Activated CD4-positive, alpha-beta memory T cell treated with anti-CD3 and anti-CD28 coated beads for 36 hours (primary cell): ENCODE data around the gene AP1S1. TPM values are rescaled to one million over a fixed set of nuclear protein-coding genes. Genes with fewer than 3 reads are reported as not detected.
"Not testable (repeated sequence)": the region's sequence is repeated elsewhere in the genome, so short reads cannot be mapped to it uniquely, and the experiment has no call there.

Experiments used
- CTCF ChIA-PET: fragments of 350-600 bp; sonication (Branson Sonifier 250); formaldehyde crosslinking; loops from one replicate; lab custom pipeline; 2021; ENCODE audit warnings: antibody characterized with exemption, inconsistent platforms; lab: Charles Lee
- POLR2A ChIA-PET: fragments of 350-600 bp; sonication (Branson Sonifier 250); formaldehyde crosslinking; loops from one replicate; lab custom pipeline; 2021; ENCODE audit warnings: antibody characterized with exemption; lab: Charles Lee
- DNase-seq: peaks from one replicate; pipeline ENCODE4 v3.0.0-alpha.2; 2020
- H3K27ac Mint-ChIP-seq: one replicate; pipeline ENCODE4 v1.8.0; 2021; ENCODE audit warnings: mixed read lengths
- H3K27me3 Mint-ChIP-seq: one replicate; pipeline ENCODE4 v1.8.0; 2021; ENCODE audit warnings: mixed read lengths
- H3K36me3 Mint-ChIP-seq: one replicate; pipeline ENCODE4 v1.8.0; 2021; ENCODE audit warnings: mixed read lengths
- H3K4me1 Mint-ChIP-seq: one replicate; pipeline ENCODE4 v1.8.0; 2021; ENCODE audit warnings: low read depth, mixed read lengths
- H3K4me3 Mint-ChIP-seq: one replicate; pipeline ENCODE4 v1.8.0; 2021; ENCODE audit warnings: mild to moderate bottlenecking, mixed read lengths
- H3K9me3 Mint-ChIP-seq: one replicate; pipeline ENCODE4 v1.8.0; 2021; ENCODE audit warnings: mixed read lengths
- intact Hi-C: fragments of 100-400 bp; cut with micrococcal nuclease; formaldehyde crosslinking; loops from one replicate; pipeline ENCODE4 v1.15.1; 2023
- total RNA-seq, 2 experiments: library from RNA; stranded (reverse); gene quantifications; one replicate each; pipeline ENCODE4 v1.2.3, GENCODE V29; 2021

Gene AP1S1
- total RNA-seq, 2 experiments from 2014 or later = 41.1 to 44.7 TPM

GRCh38 chr7:101115215-101115614 is 39.1 kb upstream of the AP1S1 start:
- CTCF ChIA-PET = no interaction called here
- Mint-ChIP-seq H3K4me1 (no peaks in the 10 kb centered on the region), H3K36me3 (no peaks in the 10 kb centered on the region), H3K4me3 (no peak overlapping the region), H3K27me3 (peaks cover 9% of the 10 kb centered on the region), H3K27ac (no peak overlapping the region), H3K9me3 (no peaks in the 10 kb centered on the region)
- POLR2A ChIA-PET = no interaction called here
- DNase-seq = no peak
- intact Hi-C loops = no loop called here

DNA sequence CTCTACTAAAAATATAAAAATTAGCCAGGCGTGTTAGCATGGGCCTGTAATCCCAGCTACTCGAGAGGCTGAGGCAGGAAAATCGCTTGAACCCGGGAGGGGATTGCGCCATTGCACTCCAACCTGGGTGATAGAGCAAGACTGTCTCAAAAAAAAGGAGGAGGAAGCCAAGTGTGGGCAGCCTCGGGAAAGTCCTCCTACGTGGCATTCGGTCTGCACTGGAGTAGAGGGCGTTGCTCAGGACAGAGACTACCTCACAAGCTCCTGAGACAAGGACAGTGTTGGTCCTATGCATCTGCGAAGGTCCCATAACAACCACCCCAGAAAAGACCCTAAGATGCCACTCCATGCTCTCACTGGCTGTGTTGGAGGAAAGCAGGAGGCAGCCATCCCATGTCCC is 37.4 kb upstream of the AP1S1 start:
- Mint-ChIP-seq H3K36me3 (no peaks in the 10 kb centered on the region), H3K4me1 (peaks cover under 1% of the 10 kb centered on the region), H3K27ac (no peak overlapping the region), H3K9me3 (no peaks in the 10 kb centered on the region), H3K4me3 (no peak overlapping the region), H3K27me3 (peaks cover 12% of the 10 kb centered on the region)
- intact Hi-C loops = no loop called here
- no peak for DNase-seq
- POLR2A ChIA-PET = no interaction called here
- CTCF ChIA-PET = interaction anchor here (0.6 to 2.0 kb wide), 2 partner anchors 27 to 76 kb away, joined by 3 to 5 read pairs; no protein-coding TSS in a partner anchor

- H3K4me3 Mint-ChIP-seq = no peak overlapping the region
- peaks cover 29% of the 10 kb centered on the region for H3K27me3 Mint-ChIP-seq
- POLR2A ChIA-PET = no interaction called here
- peaks cover 7% of the 10 kb centered on the region for H3K4me1 Mint-ChIP-seq
- intact Hi-C loops = no loop called here
- H3K27ac Mint-ChIP-seq = no peak overlapping the region
- H3K9me3 Mint-ChIP-seq = no peaks in the 10 kb centered on the region
- CTCF ChIA-PET = interaction anchor here (1.0 to 2.0 kb wide), 3 partner anchors 25 to 60 kb away, joined by 3 to 5 read pairs (median 3); no protein-coding TSS in a partner anchor
- no peak for DNase-seq
- no peaks in the 10 kb centered on the region for H3K36me3 Mint-ChIP-seq
Measured at GRCh38 chr7:101118856-101119255, 35.4 kb upstream of the AP1S1 start.

DNA sequence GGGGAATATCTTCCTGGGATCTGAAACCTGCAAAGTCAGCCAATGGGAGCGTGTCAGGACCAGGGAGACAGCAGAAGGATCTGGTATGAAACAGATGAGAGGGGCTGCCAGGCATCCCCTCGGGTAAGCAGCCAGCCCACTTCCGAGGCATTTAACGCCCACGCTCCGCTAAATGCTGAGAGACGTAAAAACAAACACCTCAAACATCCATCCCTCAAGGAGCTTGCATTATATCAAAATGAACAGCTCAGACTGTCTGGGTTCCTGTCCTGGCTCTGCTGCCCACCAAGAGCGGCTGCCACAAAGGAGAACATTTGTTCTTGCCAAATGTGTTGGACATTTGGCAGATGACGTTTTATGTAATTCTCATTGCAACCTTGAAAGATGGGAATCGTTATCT is 34.4 kb upstream of the AP1S1 start:
- no peaks in the 10 kb centered on the region for H3K36me3 Mint-ChIP-seq
- ChIA-PET POLR2A (no interaction called here), CTCF (interaction anchor here (1.7 kb wide), 1 partner anchor 43 kb away, joined by 3 read pairs; no protein-coding TSS in a partner anchor)
- no peak overlapping the region for H3K4me3 Mint-ChIP-seq
- H3K27me3 Mint-ChIP-seq = peaks cover 34% of the 10 kb centered on the region
- no peaks in the 10 kb centered on the region for H3K9me3 Mint-ChIP-seq
- no peak overlapping the region for H3K27ac Mint-ChIP-seq
- peaks cover 14% of the 10 kb centered on the region for H3K4me1 Mint-ChIP-seq
- no peak for DNase-seq
- intact Hi-C loops = loop anchor here (2.0 kb wide), 1 partner anchor 17 kb away; no protein-coding TSS in a partner anchor

DNA sequence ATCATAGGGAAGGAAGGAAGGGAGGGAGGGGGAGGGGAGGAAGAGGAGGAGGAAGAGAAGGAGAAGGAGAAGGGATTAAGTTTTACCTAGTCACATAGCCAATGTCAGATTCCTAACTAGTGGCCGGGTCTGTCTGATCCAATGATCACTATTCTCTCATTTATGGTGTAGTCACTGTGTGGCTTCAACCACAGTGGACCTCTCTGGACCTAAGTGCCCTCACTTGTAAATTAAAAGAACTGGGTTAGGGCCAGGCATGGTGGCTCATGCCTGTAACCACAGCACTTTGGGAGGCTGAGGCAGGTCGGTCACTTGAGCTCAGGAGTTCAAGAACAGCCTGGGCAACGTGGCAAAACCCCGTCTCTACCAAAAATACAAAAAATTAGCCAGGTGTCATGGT is 34.0 kb upstream of the AP1S1 start:
- H3K4me3 Mint-ChIP-seq = no peak overlapping the region
- H3K36me3 Mint-ChIP-seq = no peaks in the 10 kb centered on the region
- POLR2A ChIA-PET = no interaction called here
- H3K27ac Mint-ChIP-seq = no peak overlapping the region
- H3K27me3 Mint-ChIP-seq = peaks cover 37% of the 10 kb centered on the region
- H3K9me3 Mint-ChIP-seq = no peaks in the 10 kb centered on the region
- DNase-seq = no peak
- H3K4me1 Mint-ChIP-seq = peaks cover 16% of the 10 kb centered on the region
- intact Hi-C loops = loop anchor here (2.0 kb wide), 1 partner anchor 16 kb away; no protein-coding TSS in a partner anchor
- CTCF ChIA-PET = no interaction called here

- Mint-ChIP-seq H3K27me3 (peaks cover 46% of the 10 kb centered on the region), H3K4me1 (peaks cover 26% of the 10 kb centered on the region)
- H3K9me3 Mint-ChIP-seq, POLR2A ChIA-PET, H3K4me3 Mint-ChIP-seq, DNase-seq, H3K36me3 Mint-ChIP-seq, H3K27ac Mint-ChIP-seq: not testable (repeated sequence)
- CTCF ChIA-PET = interaction anchor here (6.8 kb wide), 1 partner anchor 22 kb away, joined by 35 read pairs; no protein-coding TSS in a partner anchor
- intact Hi-C loops = loop anchor here (2.0 kb wide), 1 partner anchor 15 kb away; no protein-coding TSS in a partner anchor
Measured at GRCh38 chr7:101121631-101121990, 32.7 kb upstream of the AP1S1 start.

- ChIA-PET POLR2A (no interaction called here), CTCF (interaction anchor here (1.0 to 6.8 kb wide), 2 partner anchors 21 to 45 kb away, joined by 4 to 35 read pairs; no protein-coding TSS in a partner anchor)
- no peak overlapping the region for H3K27ac Mint-ChIP-seq
- intact Hi-C loops = loop anchor here (2.0 kb wide), 1 partner anchor 15 kb away; no protein-coding TSS in a partner anchor
- peaks cover 33% of the 10 kb centered on the region for H3K4me1 Mint-ChIP-seq
- no peaks in the 10 kb centered on the region for H3K36me3 Mint-ChIP-seq
- no peaks in the 10 kb centered on the region for H3K9me3 Mint-ChIP-seq
- H3K4me3 Mint-ChIP-seq = peak overlapping the region; percentile 36
- DNase-seq = no peak
- H3K27me3 Mint-ChIP-seq = peaks cover 52% of the 10 kb centered on the region
Measured at GRCh38 chr7:101121991-101122932, 32.0 kb upstream of the AP1S1 start.

- H3K36me3 Mint-ChIP-seq = no peaks in the 10 kb centered on the region
- H3K4me1 Mint-ChIP-seq = peaks cover 35% of the 10 kb centered on the region
- ChIA-PET CTCF (interaction anchor here (1.0 to 6.8 kb wide), 5 partner anchors 16 to 159 kb away, joined by 3 to 35 read pairs (median 3); no protein-coding TSS in a partner anchor), POLR2A (interaction anchor here (1.2 kb wide), 1 partner anchor 14 kb away, joined by 3 read pairs; no protein-coding TSS in a partner anchor)
- no peak overlapping the region for H3K4me3 Mint-ChIP-seq
- H3K27ac Mint-ChIP-seq = no peak overlapping the region
- H3K9me3 Mint-ChIP-seq = no peaks in the 10 kb centered on the region
- no peak for DNase-seq
- peaks cover 53% of the 10 kb centered on the region for H3K27me3 Mint-ChIP-seq
- intact Hi-C loops = no loop called here
Measured at GRCh38 chr7:101122933-101123702, 31.2 kb upstream of the AP1S1 start.

DNA sequence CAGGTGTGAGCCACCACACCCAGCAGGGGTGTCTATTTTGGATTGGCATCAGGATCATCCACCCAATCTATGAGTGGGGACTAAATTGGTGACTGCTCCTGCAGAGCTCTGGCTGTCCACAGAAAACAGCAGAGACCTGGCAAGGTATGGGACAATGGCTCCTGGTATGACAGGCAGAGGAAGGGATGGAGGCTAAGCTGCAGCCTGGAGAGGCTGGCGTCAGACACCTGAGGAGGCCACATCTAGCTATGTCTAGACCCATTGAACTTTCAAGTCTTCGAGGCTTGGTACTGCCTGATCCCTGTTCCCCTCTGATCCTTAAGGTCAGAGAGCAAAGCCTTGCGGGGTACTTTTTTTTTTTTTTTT is 30.6 kb upstream of the AP1S1 start:
- Mint-ChIP-seq H3K27me3 (peaks cover 56% of the 10 kb centered on the region), H3K9me3 (no peaks in the 10 kb centered on the region), H3K4me3 (no peak overlapping the region), H3K27ac (no peak overlapping the region), H3K36me3 (no peaks in the 10 kb centered on the region), H3K4me1 (peaks cover 35% of the 10 kb centered on the region)
- ChIA-PET CTCF (interaction anchor here (1.1 to 6.8 kb wide), 5 partner anchors 17 to 159 kb away, joined by 3 to 35 read pairs (median 3); no protein-coding TSS in a partner anchor), POLR2A (interaction anchor here (1.2 kb wide), 1 partner anchor 14 kb away, joined by 3 read pairs; no protein-coding TSS in a partner anchor)
- intact Hi-C loops = no loop called here
- no peak for DNase-seq

GRCh38 chr7:101124376-101125056 is 29.8 kb upstream of the AP1S1 start:
- no peak for DNase-seq
- CTCF ChIA-PET = interaction anchor here (0.7 to 6.8 kb wide), 5 partner anchors 19 to 158 kb away, joined by 3 to 35 read pairs (median 4); no protein-coding TSS in a partner anchor

More at GRCh38 chr7:101124376-101125056, 29.8 kb upstream of the AP1S1 start:
- H3K9me3 Mint-ChIP-seq = no peaks in the 10 kb centered on the region
- H3K4me1 Mint-ChIP-seq = peaks cover 35% of the 10 kb centered on the region
- POLR2A ChIA-PET = interaction anchor here (0.6 kb wide), 1 partner anchor 67 kb away, joined by 5 read pairs; no protein-coding TSS in a partner anchor
- no peaks in the 10 kb centered on the region for H3K36me3 Mint-ChIP-seq
- H3K27ac Mint-ChIP-seq = no peak overlapping the region
- H3K27me3 Mint-ChIP-seq = peaks cover 52% of the 10 kb centered on the region
- no peak overlapping the region for H3K4me3 Mint-ChIP-seq
- intact Hi-C loops = no loop called here
